GM19240 (cell line): ENCODE measurements around the gene TRAPPC5.

Source experiments
- DNase-seq: peaks from one replicate; pipeline ENCODE4 v3.0.0; 2011; ENCODE audit warnings: low spot score; ENCODE audit not compliant: insufficient read length

TRAPPC5 gene

GRCh38 chr19:7699003-7699402, 18.4 kb downstream of the TRAPPC5 start:
- DNase-seq, result no peak

GRCh38 chr19:7699417-7700401, 19.1 kb downstream of the TRAPPC5 start:
- DNase-seq, result no peak

GRCh38 chr19:7701049-7701653, 20.5 kb downstream of the TRAPPC5 start:
- no peak for DNase-seq

GRCh38 chr19:7701654-7702457, 21.2 kb downstream of the TRAPPC5 start, which contains the start of gene FCER2:
FCER2 (minus strand) TSS chr19:7702131; CDS start chr19:7699760, 2,371 bp downstream.
- DNase-seq, result peak; percentile 58

- DNase-seq, result no peak
Observed at GRCh38 chr19:7703332-7703731, 22.7 kb downstream of the TRAPPC5 start.

- DNase-seq, result no peak
Observed at GRCh38 chr19:7704280-7705060, 23.8 kb downstream of the TRAPPC5 start.

- peak; percentile 42 for DNase-seq
Observed at GRCh38 chr19:7705387-7706187, 25.0 kb downstream of the TRAPPC5 start.

- no peak for DNase-seq
Observed at GRCh38 chr19:7706188-7706954, 25.7 kb downstream of the TRAPPC5 start.

GRCh38 chr19:7706955-7707456, 26.4 kb downstream of the TRAPPC5 start:
- no peak for DNase-seq

GRCh38 chr19:7709932-7710460, 29.4 kb downstream of the TRAPPC5 start:
- no peak for DNase-seq

GRCh38 chr19:7710616-7711015, 30.0 kb downstream of the TRAPPC5 start:
- no peak for DNase-seq

GRCh38 chr19:7715671-7716070, 35.0 kb downstream of the TRAPPC5 start:
- no peak for DNase-seq

GRCh38 chr19:7716762-7717161, 36.1 kb downstream of the TRAPPC5 start:
- no peak for DNase-seq

- no peak for DNase-seq
Observed at GRCh38 chr19:7718668-7719067, 38.0 kb downstream of the TRAPPC5 start.

GRCh38 chr19:7720351-7720750, 39.7 kb downstream of the TRAPPC5 start:
- DNase-seq, result no peak

GRCh38 chr19:7722231-7722651, 41.6 kb downstream of the TRAPPC5 start:
- DNase-seq, result no peak

GRCh38 chr19:7725791-7726190, 45.2 kb downstream of the TRAPPC5 start:
- no peak for DNase-seq

GRCh38 chr19:7729211-7729610, 48.6 kb downstream of the TRAPPC5 start:
- no peak for DNase-seq

- DNase-seq, result no peak
Observed at GRCh38 chr19:7729831-7730285, 49.2 kb downstream of the TRAPPC5 start.
